K562 (cell line): ENCODE measurements around the gene BBC3. TPM values are rescaled to one million over a fixed set of nuclear protein-coding genes. Genes with fewer than 3 reads are reported as not detected.
A peak's percentile ranks its signal among the peaks of the same experiment; 100 is the strongest.

Experiments used
- CBFA2T3 ChIP-seq: fragments of 450-650 bp; IDR thresholded peaks from 2 replicates; pipeline ENCODE4 v1.6.1; 2017
- CEBPG ChIP-seq, 3 experiments: fragments of 200-800 bp in 1 of 3; sonication (Bioruptor generic) in 1 of 3; sonication (generic) in 1 of 3; formaldehyde crosslinking in 1 of 3; IDR thresholded peaks in 2 of 3; conservative IDR thresholded peaks in 1 of 3; 2 replicates each; pipeline versions ENCODE4 v1.6.1 to v1.8.0; 2016 to 2022; ENCODE audit warnings: missing compliant biosample characterization in 2 of 3, missing genetic modification characterization in 2 of 3, mild to moderate bottlenecking in 1 of 3, missing genetic modification reagents in 1 of 3
- CREB1 ChIP-seq, 2 experiments: sonication (generic) in 1 of 2; formaldehyde crosslinking in 1 of 2; IDR thresholded peaks; 2 replicates each; pipeline versions ENCODE4 v1.6.1 to v1.8.0; 2012 to 2022; ENCODE audit warnings: inconsistent platforms in 1 of 2, mild to moderate bottlenecking in 1 of 2, missing genetic modification reagents in 1 of 2, moderate library complexity in 1 of 2
- CXXC5 ChIP-seq: fragments of 250-450 bp; sonication (Bioruptor Pico); IDR thresholded peaks from 2 replicates; pipeline ENCODE4 v1.8.0; 2022; ENCODE audit warnings: inconsistent platforms, mild to moderate bottlenecking, moderate library complexity
- GTF2A2 ChIP-seq: IDR thresholded peaks from 2 replicates; pipeline ENCODE4 v1.6.1; 2016; ENCODE audit warnings: mild to moderate bottlenecking, missing genetic modification characterization, missing compliant biosample characterization
- HEY1 ChIP-seq: fragments of 250-450 bp; sonication (Bioruptor Pico); IDR thresholded peaks from 2 replicates; pipeline ENCODE4 v1.5.0; 2020; ENCODE audit warnings: mild to moderate bottlenecking, moderate library complexity, borderline replicate concordance
- HNRNPH1 ChIP-seq: fragments of 200-400 bp; formaldehyde crosslinking; optimal IDR thresholded peaks from 2 replicates; pipeline ENCODE3; 2017; ENCODE audit warnings: low read depth, mild to moderate bottlenecking, low read length, moderate library complexity
- IFI16 ChIP-seq: fragments of 250-450 bp; sonication (Bioruptor Pico); IDR thresholded peaks from 2 replicates; pipeline ENCODE4 v2.1.2; 2022; ENCODE audit warnings: mild to moderate bottlenecking, inconsistent platforms
- JUN ChIP-seq, 2 experiments: sonication (generic) in 1 of 2; formaldehyde crosslinking in 1 of 2; IDR thresholded peaks; 2 replicates each; pipeline versions ENCODE4 v1.6.1 to v1.8.0; 2012 to 2022; ENCODE audit warnings: borderline replicate concordance in 2 of 2, mild to moderate bottlenecking in 2 of 2, improper control_type of control experiment in 1 of 2, low read depth in 1 of 2, low read length in 1 of 2, missing genetic modification reagents in 1 of 2
- KAT8 ChIP-seq: fragments of 450-650 bp; IDR thresholded peaks from 2 replicates; pipeline ENCODE4 v1.6.1; 2016; ENCODE audit warnings: low read depth, mild to moderate bottlenecking
- MECOM ChIP-seq: fragments of 250-450 bp; sonication (Bioruptor Pico); IDR thresholded peaks from 2 replicates; pipeline ENCODE4 v1.8.0; 2022; ENCODE audit warnings: inconsistent platforms
- MTA2 ChIP-seq: fragments of 450-650 bp; IDR thresholded peaks from 2 replicates; pipeline ENCODE4 v1.6.1; 2016; ENCODE audit warnings: low read depth
- MYC ChIP-seq, 2 experiments: fragments of 250-450 bp in 1 of 2; sonication (Bioruptor Pico) in 1 of 2; IDR thresholded peaks; 2 replicates each; pipeline versions ENCODE4 v1.5.1 to v1.6.1; 2012 to 2021; ENCODE audit warnings: low read depth in 2 of 2, borderline replicate concordance in 1 of 2, improper control_type of control experiment in 1 of 2, low read length in 1 of 2, mild to moderate bottlenecking in 1 of 2, moderate library complexity in 1 of 2
- NFXL1 ChIP-seq: fragments of 450-650 bp; formaldehyde crosslinking; IDR thresholded peaks from 2 replicates; pipeline ENCODE4 v1.4.0; 2021; ENCODE audit warnings: mild to moderate bottlenecking
- POLR2H ChIP-seq: IDR thresholded peaks from 2 replicates; pipeline ENCODE4 v1.6.1; 2016; ENCODE audit warnings: missing genetic modification characterization, low read depth, mild to moderate bottlenecking, control low read depth, missing compliant biosample characterization, moderate library complexity
- PTBP1 ChIP-seq: fragments of 200-400 bp; formaldehyde crosslinking; IDR thresholded peaks from 2 replicates; pipeline ENCODE4 v1.6.1; 2017; ENCODE audit warnings: low read depth, low read length
- RBFOX2 ChIP-seq: fragments of 200-400 bp; formaldehyde crosslinking; IDR thresholded peaks from 2 replicates; pipeline ENCODE4 v1.6.1; 2017; ENCODE audit warnings: low read depth, mild to moderate bottlenecking, low read length, moderate library complexity
- SMARCE1 ChIP-seq: fragments of 450-650 bp; IDR thresholded peaks from 2 replicates; pipeline ENCODE4 v1.7.1; 2016; ENCODE audit warnings: mild to moderate bottlenecking
- STAT5A ChIP-seq: IDR thresholded peaks from 2 replicates; pipeline ENCODE4 v1.6.1; 2012; ENCODE audit warnings: low read length, inconsistent platforms, borderline replicate concordance
- TAL1 ChIP-seq: fragments of 450-650 bp; IDR thresholded peaks from 2 replicates; pipeline ENCODE4 v1.6.1; 2016; ENCODE audit warnings: mild to moderate bottlenecking
- ZNF551 ChIP-seq: fragments of 250-450 bp; sonication (Bioruptor Pico); IDR thresholded peaks from 2 replicates; pipeline ENCODE4 v1.5.0; 2021; ENCODE audit warnings: mild to moderate bottlenecking, moderate library complexity
- polyA plus RNA-seq, 8 experiments: library from polyadenylated mRNA; depleted of rRNA in 4 of 8; stranded (reverse) in 5 of 8; unstranded in 3 of 8; fragments of >200 nt; fragmentation: Nextera tagmentation in 2 of 8; fragmentation: Illumina TruSeq in 1 of 8; extraction: Ambion mirVana in 2 of 8; extraction: Trizol in 1 of 8; gene quantifications; 2 replicates each; pipeline versions ENCODE4 v1.2.1 to v1.2.3, GENCODE V29; 2011 to 2014; ENCODE audit warnings: inconsistent platforms in 1 of 8, missing spikeins in 1 of 8
- total RNA-seq, 7 experiments: library from RNA; depleted of rRNA in 6 of 7; stranded (reverse); fragments of >200 nt in 6 of 7; fragmentation: Illumina TruSeq in 2 of 7; extraction: Trizol in 2 of 7; gene quantifications; 2 replicates each; pipeline versions ENCODE4 v1.2.1 to v1.2.3, GENCODE V29; 2011 to 2021; ENCODE audit warnings: low replicate concordance in 1 of 7
- TF ChIP-seq, protein P1 (sequence below): fragments of 450-650 bp; IDR thresholded peaks from 2 replicates; pipeline ENCODE4 v1.6.1; 2017; ENCODE audit warnings: antibody characterized with exemption

The BBC3 gene
- total and polyA plus RNA-seq, 9 of the 15 experiments (the other 6 are each of a cell fraction or from before 2014, with no cell fraction given) = 0.15 to 30.7 (median 4.8) TPM

DNA sequence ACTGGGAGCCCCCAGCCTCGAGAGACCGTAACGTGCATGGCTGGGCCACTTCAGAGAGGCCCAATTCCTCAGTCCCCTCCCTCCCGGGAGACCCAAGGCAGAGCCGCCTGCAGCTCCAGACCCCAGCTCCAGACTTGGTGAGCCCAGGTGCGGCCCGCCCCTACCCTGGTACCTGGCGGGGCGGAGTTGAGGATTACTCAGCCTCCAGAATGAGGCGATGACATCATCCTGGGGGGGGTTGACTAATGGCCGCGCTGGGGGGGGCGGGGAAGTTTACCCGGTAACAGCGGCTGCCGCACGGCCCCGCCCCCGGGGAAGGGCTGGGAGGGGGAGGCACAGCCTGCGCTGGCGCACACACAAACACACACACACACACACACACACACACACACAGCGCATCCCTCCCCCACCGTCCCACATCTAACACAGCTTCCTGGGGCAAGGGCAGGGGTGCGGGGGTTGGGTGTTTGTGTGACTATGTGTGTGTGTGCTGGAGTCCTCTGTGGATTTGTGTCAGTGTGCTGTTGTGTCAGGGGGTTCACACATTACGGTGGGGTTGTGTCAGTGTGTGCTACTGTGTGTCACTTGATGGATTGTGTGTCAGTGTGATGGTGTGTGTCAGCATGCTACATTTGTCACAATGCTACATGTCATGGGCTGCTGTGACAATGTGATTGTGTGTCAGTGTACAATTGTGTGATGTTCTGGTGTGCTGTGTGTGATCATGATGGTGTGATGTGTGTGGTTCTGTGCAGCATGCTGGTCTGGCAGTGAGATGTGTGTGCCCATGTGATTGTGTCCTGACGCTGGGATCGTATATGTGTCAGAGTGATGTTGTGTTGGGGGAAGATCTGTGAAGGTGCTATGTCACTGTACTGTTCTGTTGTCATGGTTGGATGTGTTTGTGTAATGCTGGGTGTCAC lies 10.3 kb upstream of the BBC3 start (continued):
- TF ChIP-seq STAT5A = no peak
- TF ChIP-seq TAL1 = 0 out of 2 replicates have a peak, but pooled peaks have one; percentile 5
- no peak for TF ChIP-seq ZNF551 (CRISPR knock-in tag)
- no peak for TF ChIP-seq GTF2A2 (tag)
- TF ChIP-seq PTBP1 = no peak
- no peak for TF ChIP-seq CEBPG (CRISPR knock-in tag; IDR thresholded peaks at IDR 0.05)
- peak; percentile 27 to 79; a peak in 3 of 4 replicates for TF ChIP-seq CEBPG (tag; conservative IDR thresholded peaks at IDR 0.05 in 1 of 2, IDR thresholded peaks at IDR 0.05 in 1 of 2)
- TF ChIP-seq SMARCE1 = peak; percentile 71
- TF ChIP-seq JUN (IDR thresholded peaks at IDR 0.05; ENCODE audit: borderline replicate concordance, low read depth, low read length) = peak; percentile 99
- peak; percentile 97; the same call in 1 of the 2 replicates for TF ChIP-seq JUN (CRISPR knock-in tag; IDR thresholded peaks at IDR 0.05; ENCODE audit: borderline replicate concordance)
- no peak for TF ChIP-seq NFXL1 (CRISPR knock-in tag)
- peak; percentile 76 for TF ChIP-seq CXXC5
- TF ChIP-seq KAT8 = no peak
- no peak for TF ChIP-seq IFI16 (CRISPR knock-in tag)
- no peak for TF ChIP-seq HEY1 (CRISPR knock-in tag)
- TF ChIP-seq, protein P1, sequence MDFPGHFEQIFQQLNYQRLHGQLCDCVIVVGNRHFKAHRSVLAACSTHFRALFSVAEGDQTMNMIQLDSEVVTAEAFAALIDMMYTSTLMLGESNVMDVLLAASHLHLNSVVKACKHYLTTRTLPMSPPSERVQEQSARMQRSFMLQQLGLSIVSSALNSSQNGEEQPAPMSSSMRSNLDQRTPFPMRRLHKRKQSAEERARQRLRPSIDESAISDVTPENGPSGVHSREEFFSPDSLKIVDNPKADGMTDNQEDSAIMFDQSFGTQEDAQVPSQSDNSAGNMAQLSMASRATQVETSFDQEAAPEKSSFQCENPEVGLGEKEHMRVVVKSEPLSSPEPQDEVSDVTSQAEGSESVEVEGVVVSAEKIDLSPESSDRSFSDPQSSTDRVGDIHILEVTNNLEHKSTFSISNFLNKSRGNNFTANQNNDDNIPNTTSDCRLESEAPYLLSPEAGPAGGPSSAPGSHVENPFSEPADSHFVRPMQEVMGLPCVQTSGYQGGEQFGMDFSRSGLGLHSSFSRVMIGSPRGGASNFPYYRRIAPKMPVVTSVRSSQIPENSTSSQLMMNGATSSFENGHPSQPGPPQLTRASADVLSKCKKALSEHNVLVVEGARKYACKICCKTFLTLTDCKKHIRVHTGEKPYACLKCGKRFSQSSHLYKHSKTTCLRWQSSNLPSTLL = no peak
- no peak for TF ChIP-seq MECOM (CRISPR knock-in tag)
- no peak; the same call in 1 of the 2 replicates for TF ChIP-seq MYC (IDR thresholded peaks at IDR 0.05; ENCODE audit: low read depth, low read length)
- TF ChIP-seq MYC (CRISPR knock-in tag; IDR thresholded peaks at IDR 0.05; ENCODE audit: borderline replicate concordance, low read depth) = 0 out of 2 replicates have a peak, but pooled peaks have one; percentile 53
- no peak for TF ChIP-seq HNRNPH1
- TF ChIP-seq CREB1 (IDR thresholded peaks at IDR 0.05) = 0 out of 2 replicates have a peak, but pooled peaks have one; percentile 46
- TF ChIP-seq CREB1 (CRISPR knock-in tag; IDR thresholded peaks at IDR 0.05) = peak; percentile 49; the same call in 1 of the 2 replicates
- TF ChIP-seq MTA2 = no peak
- TF ChIP-seq CBFA2T3 = no peak
- peak; percentile 70 for TF ChIP-seq RBFOX2
- no peak for TF ChIP-seq POLR2H
